IMR-90 (cell line): Measurements from ENCODE around the gene PKDCC. TPM values are rescaled to one million over a fixed set of nuclear protein-coding genes. Genes with fewer than 3 reads are reported as not detected.

Experiments used
- ATAC-seq: fragments of 200-7000 bp; cut with Tn5 transposase; 2 replicates; pipeline ENCODE4 v1.9.1; 2020; ENCODE audit warnings: low read depth, mild to moderate bottlenecking, moderate library complexity
- BruUV-seq: library from RNA; stranded (reverse); fragments of 400-500 nt; replicated peaks from 2 replicates; lab custom pipeline; 2021; lab: Mats Ljungman, UMichigan
- CTCF ChIA-PET: fragments of 300-600 bp; formaldehyde crosslinking; extraction: SDS; loops from one replicate; lab custom pipeline; 2021; ENCODE audit warnings: antibody characterized with exemption; lab: Yijun Ruan, JAX
- POLR2A ChIA-PET: fragments of 300-600 bp; sonication (Branson Sonifier 250); formaldehyde crosslinking; loops from one replicate; lab custom pipeline; 2022; ENCODE audit warnings: antibody characterized with exemption; ENCODE audit not compliant: unreplicated experiment; lab: Charles Lee
- DNase-seq: peaks from one replicate; pipeline ENCODE4 v3.0.0; 2013
- H2AFZ ChIP-seq: replicated peaks from 2 replicates; pipeline ENCODE3; 2013; ENCODE audit warnings: low read length, mild to moderate bottlenecking; ENCODE audit not compliant: poor library complexity
- H2AK5ac ChIP-seq: 2 replicates; pipeline ENCODE4 v1.6.1; 2013; ENCODE audit warnings: low read depth, low read length, inconsistent platforms
- H2AK9ac ChIP-seq: replicated peaks from 2 replicates; pipeline ENCODE3; 2013; ENCODE audit warnings: mild to moderate bottlenecking, low read depth, low read length, moderate library complexity; ENCODE audit not compliant: poor library complexity
- H2BK120ac ChIP-seq: 2 replicates; pipeline ENCODE4 v1.6.1; 2013; ENCODE audit warnings: low read depth, low read length, inconsistent platforms
- H2BK15ac ChIP-seq: 3 replicates; pipeline ENCODE4 v1.6.1; 2013; ENCODE audit warnings: low read depth, low read length, inconsistent platforms
- H2BK20ac ChIP-seq: 2 replicates; pipeline ENCODE4 v1.6.1; 2013; ENCODE audit warnings: low read depth, mild to moderate bottlenecking, inconsistent platforms, low read length, moderate library complexity
- H2BK5ac ChIP-seq: 2 replicates; pipeline ENCODE4 v1.6.1; 2013; ENCODE audit warnings: mild to moderate bottlenecking, low read depth, low read length, inconsistent platforms; ENCODE audit not compliant: poor library complexity, severe bottlenecking
- H3K14ac ChIP-seq: replicated peaks from 2 replicates; pipeline ENCODE4 v1.6.1; 2013; ENCODE audit warnings: low read depth, low read length, inconsistent platforms
- H3K18ac ChIP-seq: 2 replicates; pipeline ENCODE4 v1.6.1; 2013; ENCODE audit warnings: low read depth, low read length, control low read depth
- H3K23ac ChIP-seq: 2 replicates; pipeline ENCODE4 v1.6.1; 2013; ENCODE audit warnings: low read depth, low read length, inconsistent platforms
- H3K27ac ChIP-seq: 2 replicates; pipeline ENCODE4 v1.5.1; 2013; ENCODE audit warnings: mild to moderate bottlenecking, control low read depth, low read length; ENCODE audit not compliant: insufficient read depth
- H3K27me3 ChIP-seq: 2 replicates; pipeline ENCODE4 v1.6.1; 2013; ENCODE audit warnings: low read length; ENCODE audit not compliant: control insufficient read depth, insufficient read depth
- H3K36me3 ChIP-seq: 2 replicates; pipeline ENCODE4 v1.6.1; 2013; ENCODE audit warnings: low read length, mixed read lengths; ENCODE audit not compliant: control insufficient read depth, insufficient read depth
- H3K4ac ChIP-seq: 2 replicates; pipeline ENCODE4 v1.6.1; 2013; ENCODE audit warnings: low read depth, low read length, inconsistent platforms
- H3K4me1 ChIP-seq: 2 replicates; pipeline ENCODE4 v1.6.1; 2013; ENCODE audit warnings: low read length, mixed read lengths; ENCODE audit not compliant: control insufficient read depth, insufficient read depth
- H3K4me2 ChIP-seq: 2 replicates; pipeline ENCODE4 v1.6.1; 2013; ENCODE audit warnings: low read depth, mild to moderate bottlenecking, control low read depth, low read length, moderate library complexity
- H3K4me3 ChIP-seq: 2 replicates; pipeline ENCODE4 v1.5.1; 2013; ENCODE audit warnings: low read depth, mild to moderate bottlenecking, control low read depth, low read length, moderate library complexity; ENCODE audit not compliant: insufficient read depth
- H3K56ac ChIP-seq: 2 replicates; pipeline ENCODE4 v1.6.1; 2013; ENCODE audit warnings: low read length, inconsistent platforms; ENCODE audit not compliant: insufficient read depth; ENCODE audit errors: extremely low read depth
- H3K79me1 ChIP-seq, 2 experiments: 2 replicates each; pipeline ENCODE4 v1.6.1; 2013; ENCODE audit warnings: low read length in 2 of 2, inconsistent platforms in 1 of 2, low read depth in 1 of 2
- H3K9ac ChIP-seq: 2 replicates; pipeline ENCODE4 v1.6.1; 2013; ENCODE audit warnings: low read depth, low read length, control low read depth
- H3K9me1 ChIP-seq: 2 replicates; pipeline ENCODE4 v1.6.1; 2013; ENCODE audit warnings: low read length, inconsistent platforms; ENCODE audit not compliant: insufficient read depth
- H3K9me3 ChIP-seq: 2 replicates; pipeline ENCODE4 v1.6.1; 2013; ENCODE audit warnings: low read length; ENCODE audit not compliant: control insufficient read depth, insufficient read depth
- H4K20me1 ChIP-seq: 2 replicates; pipeline ENCODE4 v1.6.1; 2013; ENCODE audit warnings: low read length, inconsistent platforms; ENCODE audit not compliant: insufficient read depth
- H4K5ac ChIP-seq: 2 replicates; pipeline ENCODE4 v1.6.1; 2013; ENCODE audit warnings: mild to moderate bottlenecking, low read depth, low read length, control low read depth
- H4K8ac ChIP-seq, 2 experiments: 2 replicates each; pipeline ENCODE4 v1.6.1; 2013; ENCODE audit warnings: low read depth in 2 of 2, low read length in 2 of 2, control low read depth in 1 of 2, inconsistent platforms in 1 of 2
- H4K91ac ChIP-seq: 2 replicates; pipeline ENCODE4 v1.6.1; 2013; ENCODE audit warnings: low read depth, low read length, inconsistent platforms; ENCODE audit not compliant: insufficient read depth
- WGBS, 2 experiments: methylation state at CpG; one replicate each; pipeline versions ENCODE4 v1.1.5 to v1.1.7; 2013; ENCODE audit warnings: missing lambda C conversion rate in 2 of 2; ENCODE audit not compliant: insufficient read length in 1 of 2; ENCODE audit errors: extremely low coverage in 2 of 2; 5-methylcytosine and 5-hydroxymethylcytosine counted together
- dilution Hi-C: fragments of 300-500 bp; cut with HindIII; formaldehyde crosslinking; loops from one replicate; pipeline ENCODE4 v1.14.3; 2018; ENCODE audit warnings: low sequenced_read_pairs; ENCODE audit not compliant: unreplicated experiment
- in situ Hi-C: fragments of 300-500 bp; cut with MboI; formaldehyde crosslinking; loops from 3 replicates; pipeline ENCODE4 v1.14.3; 2019; ENCODE audit warnings: low sequenced_read_pairs, inconsistent platforms, mixed read lengths
- intact Hi-C: fragments of 100-400 bp; cut with micrococcal nuclease; formaldehyde crosslinking; loops from 2 replicates; pipeline ENCODE4 v1.10.0; 2022
- polyA plus RNA-seq, 3 experiments: library from polyadenylated mRNA; depleted of rRNA; stranded (reverse); fragments of >200 nt; gene quantifications; 2 replicates each; pipeline ENCODE4 v1.2.3, GENCODE V29; 2012; ENCODE audit warnings: low replicate concordance in 1 of 3
- total RNA-seq: library from RNA; depleted of rRNA; stranded (reverse); fragments of >200 nt; gene quantifications from 2 replicates; pipeline ENCODE4 v1.2.3, GENCODE V29; 2012
- TF ChIP-seq, protein P1 (sequence below): fragments of 150-350 bp; IDR thresholded peaks from 2 replicates; pipeline ENCODE4 v1.6.1; 2016; ENCODE audit warnings: low read depth, mild to moderate bottlenecking, low read length, moderate library complexity, borderline replicate concordance

Gene PKDCC
- total and polyA plus RNA-seq, 2 of the 4 experiments (the other 2 are of a cell fraction): 55.6 to 95.7 TPM

DNA sequence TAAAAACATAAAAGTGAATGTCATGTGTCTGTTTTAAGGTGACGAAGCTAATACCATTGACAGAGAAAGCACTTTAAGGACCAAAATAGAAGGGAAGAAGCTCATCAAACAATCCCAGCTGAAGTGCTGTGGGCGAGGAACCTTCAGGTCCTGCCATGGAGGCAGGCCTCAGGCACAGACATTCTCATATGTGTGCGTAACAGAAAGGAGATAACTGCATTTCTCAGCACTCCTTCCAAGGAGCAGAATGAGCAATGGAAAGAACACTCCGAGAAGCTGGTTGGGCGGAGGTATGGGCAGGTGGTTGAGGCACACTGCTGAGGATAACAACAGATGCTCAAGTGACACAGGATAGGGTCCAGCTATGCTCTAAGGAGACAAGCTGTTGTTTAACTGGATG is 42.4 kb downstream of the PKDCC start:
- no peak overlapping the region for H3K4ac ChIP-seq
- ChIA-PET CTCF (interaction anchor here (0.8 to 2.4 kb wide), 4 partner anchors 209 to 233 kb away, joined by 4 to 15 read pairs (median 4); no protein-coding TSS in a partner anchor), POLR2A (no interaction called here)
- in situ Hi-C loops (no loop called here), intact Hi-C loops (loop anchor here (10.0 kb wide), 2 partner anchors 205 to 405 kb away; partner anchors contain the start of gene KCNG3), dilution Hi-C loops (loop anchor here (25.0 kb wide), 1 partner anchor 203 kb away; no protein-coding TSS in a partner anchor)
- H3K56ac ChIP-seq: no peak overlapping the region
- no peaks in the 10 kb centered on the region for H3K27me3 ChIP-seq
- H2AFZ ChIP-seq: peak overlapping the region; percentile 36
- TF ChIP-seq, protein P1, sequence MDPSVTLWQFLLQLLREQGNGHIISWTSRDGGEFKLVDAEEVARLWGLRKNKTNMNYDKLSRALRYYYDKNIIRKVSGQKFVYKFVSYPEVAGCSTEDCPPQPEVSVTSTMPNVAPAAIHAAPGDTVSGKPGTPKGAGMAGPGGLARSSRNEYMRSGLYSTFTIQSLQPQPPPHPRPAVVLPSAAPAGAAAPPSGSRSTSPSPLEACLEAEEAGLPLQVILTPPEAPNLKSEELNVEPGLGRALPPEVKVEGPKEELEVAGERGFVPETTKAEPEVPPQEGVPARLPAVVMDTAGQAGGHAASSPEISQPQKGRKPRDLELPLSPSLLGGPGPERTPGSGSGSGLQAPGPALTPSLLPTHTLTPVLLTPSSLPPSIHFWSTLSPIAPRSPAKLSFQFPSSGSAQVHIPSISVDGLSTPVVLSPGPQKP: no peak
- DNase-seq (no peak), ATAC-seq (no peak)
- H3K4me1 ChIP-seq: peaks cover 10% of the 10 kb centered on the region; the same call in 1 of the 2 replicates
- H3K4me2 ChIP-seq: no peak overlapping the region
- H3K9me1 ChIP-seq: peaks cover 7% of the 10 kb centered on the region
- no peaks in the 10 kb centered on the region for H4K20me1 ChIP-seq
- no peak overlapping the region for H4K5ac ChIP-seq
- H2BK15ac ChIP-seq: no peak overlapping the region
- H3K4me3 ChIP-seq: no peak overlapping the region
- no peak overlapping the region for H2BK5ac ChIP-seq
- H3K9me3 ChIP-seq: no peaks in the 10 kb centered on the region
- no peak overlapping the region for H4K8ac ChIP-seq
- no peak overlapping the region for H2BK20ac ChIP-seq
- no peak overlapping the region for H3K18ac ChIP-seq
- H2AK5ac ChIP-seq: no peak overlapping the region; the same call in 1 of the 2 replicates
- H2BK120ac ChIP-seq: no peak overlapping the region
- H3K27ac ChIP-seq: no peak overlapping the region
- WGBS, 2 experiments: no CpG with 5 or more reads among the region's 5 CpGs
- H3K23ac ChIP-seq: no peak overlapping the region
- BruUV-seq: no TSS peak
- H4K91ac ChIP-seq: no peak overlapping the region
- H3K9ac ChIP-seq: no peak overlapping the region
- no peaks in the 10 kb centered on the region for H3K36me3 ChIP-seq
- 0 out of 4 replicates have a peak, but pooled peaks cover 0 to 1% of the 10 kb centered on the region in 2 experiments for H3K79me1 ChIP-seq
- H2AK9ac ChIP-seq: no peak overlapping the region
- no peak overlapping the region for H3K14ac ChIP-seq
